Measurements from ENCODE around the gene ATP6V1G3.

ATP6V1G3 gene

DNA sequence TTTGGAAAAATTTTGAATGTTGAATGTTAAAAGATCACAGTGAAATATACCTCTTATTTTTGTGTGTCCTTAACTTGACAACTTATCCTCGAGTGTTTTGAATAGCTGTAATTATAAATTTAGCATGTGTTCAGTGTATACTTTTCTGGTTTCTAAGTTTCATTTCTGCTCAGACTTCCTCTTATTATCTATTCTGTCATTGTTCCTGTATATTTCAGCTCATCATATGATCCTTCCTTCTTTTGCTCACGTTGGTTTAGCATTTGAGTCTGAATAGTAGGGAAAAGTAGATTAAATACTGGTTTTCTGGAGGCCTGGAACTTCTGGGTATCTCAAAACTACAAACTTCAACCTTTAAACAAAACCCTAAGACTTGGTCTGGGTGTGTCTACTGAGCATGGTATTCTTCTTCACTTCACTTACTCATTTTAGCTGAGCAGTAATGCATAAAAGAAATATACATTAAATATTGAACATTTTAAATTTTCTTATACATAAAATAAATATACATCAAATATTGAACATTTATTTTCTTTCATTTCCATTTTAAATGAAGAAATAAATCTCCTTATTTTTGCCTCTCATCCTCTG, 3.3 kb upstream of the ATP6V1G3 start:
- no peak for DNase-seq (ENCODE audit: low read depth)
- TF ChIP-seq, protein P1, sequence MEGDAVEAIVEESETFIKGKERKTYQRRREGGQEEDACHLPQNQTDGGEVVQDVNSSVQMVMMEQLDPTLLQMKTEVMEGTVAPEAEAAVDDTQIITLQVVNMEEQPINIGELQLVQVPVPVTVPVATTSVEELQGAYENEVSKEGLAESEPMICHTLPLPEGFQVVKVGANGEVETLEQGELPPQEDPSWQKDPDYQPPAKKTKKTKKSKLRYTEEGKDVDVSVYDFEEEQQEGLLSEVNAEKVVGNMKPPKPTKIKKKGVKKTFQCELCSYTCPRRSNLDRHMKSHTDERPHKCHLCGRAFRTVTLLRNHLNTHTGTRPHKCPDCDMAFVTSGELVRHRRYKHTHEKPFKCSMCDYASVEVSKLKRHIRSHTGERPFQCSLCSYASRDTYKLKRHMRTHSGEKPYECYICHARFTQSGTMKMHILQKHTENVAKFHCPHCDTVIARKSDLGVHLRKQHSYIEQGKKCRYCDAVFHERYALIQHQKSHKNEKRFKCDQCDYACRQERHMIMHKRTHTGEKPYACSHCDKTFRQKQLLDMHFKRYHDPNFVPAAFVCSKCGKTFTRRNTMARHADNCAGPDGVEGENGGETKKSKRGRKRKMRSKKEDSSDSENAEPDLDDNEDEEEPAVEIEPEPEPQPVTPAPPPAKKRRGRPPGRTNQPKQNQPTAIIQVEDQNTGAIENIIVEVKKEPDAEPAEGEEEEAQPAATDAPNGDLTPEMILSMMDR (conservative IDR thresholded peaks at IDR 0.05; ENCODE audit: low read length): no peak
- H3K4me3 ChIP-seq (ENCODE audit: low read length): no peak overlapping the region

DNA sequence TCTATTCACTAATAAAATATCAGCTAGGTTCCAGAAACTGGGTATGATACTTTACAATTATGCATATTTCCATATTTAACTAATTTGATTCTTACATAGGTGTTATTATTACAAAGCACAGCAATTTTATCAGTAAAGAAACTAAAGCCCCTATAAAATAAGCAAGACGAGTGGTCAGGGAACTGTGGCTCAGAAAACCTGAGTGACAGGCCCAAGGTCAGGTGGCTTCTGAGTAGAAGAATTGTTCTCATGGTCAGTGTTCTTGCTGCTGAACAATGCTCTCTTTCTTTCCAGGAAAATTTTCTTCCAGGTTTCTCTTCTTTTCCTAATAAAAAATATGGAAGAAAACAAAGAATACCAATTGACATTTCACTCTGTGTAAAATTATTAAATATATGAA, 2.2 kb upstream of the ATP6V1G3 start:
- TF ChIP-seq, protein P1 (conservative IDR thresholded peaks at IDR 0.05; ENCODE audit: low read length): no peak
- no peak for DNase-seq (ENCODE audit: low read depth)
- no peak overlapping the region for H3K4me3 ChIP-seq (ENCODE audit: low read length)

DNA sequence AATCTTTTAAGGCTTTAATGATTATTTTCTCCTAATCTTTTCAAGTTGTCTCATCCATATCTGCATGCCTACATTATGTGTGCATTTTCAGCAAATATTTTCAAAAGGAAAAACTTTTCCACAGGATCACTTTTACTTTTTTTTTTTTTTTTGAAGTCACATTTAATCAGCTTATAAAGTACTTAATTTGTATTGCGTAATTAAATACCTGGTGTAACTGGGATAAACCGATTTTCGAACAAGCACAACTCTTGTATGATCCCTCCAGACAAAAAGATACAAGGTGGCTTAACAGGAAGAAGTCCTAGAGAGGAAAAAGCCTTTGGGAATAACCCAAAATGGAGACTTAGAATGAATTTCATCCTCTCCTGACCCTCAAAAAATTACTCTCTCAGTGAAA, 1.3 kb upstream of the ATP6V1G3 start:
- H3K4me3 ChIP-seq (ENCODE audit: low read length): no peak overlapping the region
- DNase-seq (ENCODE audit: low read depth): no peak
- TF ChIP-seq, protein P1 (conservative IDR thresholded peaks at IDR 0.05; ENCODE audit: low read length): no peak

DNA sequence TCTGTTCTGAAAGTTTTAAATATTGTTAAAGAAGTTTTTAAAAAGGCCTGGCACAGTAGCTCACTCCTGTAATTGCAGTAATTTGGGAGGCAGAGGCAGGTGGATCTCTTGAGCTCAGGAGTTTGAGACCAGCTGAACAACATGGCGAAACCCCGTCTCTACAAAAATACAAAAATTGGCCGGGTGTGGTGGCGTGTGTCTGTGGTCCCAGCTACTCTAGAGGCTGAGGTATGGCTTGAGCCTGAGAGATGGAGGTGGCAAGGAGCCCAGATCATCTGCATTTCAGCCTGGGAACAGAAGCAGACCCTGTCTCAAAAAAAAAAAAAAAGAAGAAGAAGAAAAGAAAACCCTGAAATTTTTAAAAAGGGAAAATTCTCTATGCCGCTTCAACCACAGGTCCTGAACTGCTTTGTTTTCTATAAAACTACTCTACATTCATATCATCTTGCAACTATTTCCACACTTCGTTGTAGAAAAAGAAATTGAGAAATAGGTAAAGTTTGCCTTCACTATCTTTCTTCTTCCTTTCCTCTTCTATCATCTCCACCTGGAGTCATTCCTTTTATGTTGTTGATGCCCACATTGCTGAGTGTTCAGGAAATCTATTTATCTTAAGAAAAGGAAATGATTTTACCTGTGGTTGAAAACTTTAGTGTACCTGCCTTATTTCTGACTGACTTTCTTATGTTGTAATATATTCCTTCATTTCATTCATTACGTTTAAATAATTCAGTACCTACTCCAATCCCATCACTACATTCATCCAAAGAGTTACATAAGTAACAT, 1.7 kb downstream of the ATP6V1G3 start:
- H3K4me3 ChIP-seq (ENCODE audit: low read length): no peak overlapping the region
- no peak for DNase-seq (ENCODE audit: low read depth)
- TF ChIP-seq, protein P1 (conservative IDR thresholded peaks at IDR 0.05; ENCODE audit: low read length): no peak

DNA sequence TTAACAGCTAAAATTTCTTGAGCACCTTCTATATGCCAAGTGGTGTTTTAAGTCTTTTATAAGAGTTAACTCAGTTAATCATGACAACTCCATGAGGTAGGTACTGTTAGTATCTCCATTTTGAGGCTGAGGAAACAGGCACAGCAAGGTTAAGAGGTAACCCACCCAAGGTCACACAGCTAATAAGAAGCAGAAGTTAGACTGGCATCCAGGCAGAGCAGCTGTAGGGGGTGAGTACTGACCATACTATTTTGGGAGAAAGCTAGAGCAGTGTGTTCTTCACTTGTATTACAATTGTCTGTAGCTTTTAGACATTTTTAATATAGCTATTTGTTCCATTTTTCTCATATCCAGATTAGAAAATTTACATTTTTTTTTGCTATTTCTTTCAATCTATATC, 4.8 kb downstream of the ATP6V1G3 start:
- H3K4me3 ChIP-seq (ENCODE audit: low read length): no peak overlapping the region
- TF ChIP-seq, protein P1 (conservative IDR thresholded peaks at IDR 0.05; ENCODE audit: low read length): no peak
- no peak for DNase-seq (ENCODE audit: low read depth)

DNA sequence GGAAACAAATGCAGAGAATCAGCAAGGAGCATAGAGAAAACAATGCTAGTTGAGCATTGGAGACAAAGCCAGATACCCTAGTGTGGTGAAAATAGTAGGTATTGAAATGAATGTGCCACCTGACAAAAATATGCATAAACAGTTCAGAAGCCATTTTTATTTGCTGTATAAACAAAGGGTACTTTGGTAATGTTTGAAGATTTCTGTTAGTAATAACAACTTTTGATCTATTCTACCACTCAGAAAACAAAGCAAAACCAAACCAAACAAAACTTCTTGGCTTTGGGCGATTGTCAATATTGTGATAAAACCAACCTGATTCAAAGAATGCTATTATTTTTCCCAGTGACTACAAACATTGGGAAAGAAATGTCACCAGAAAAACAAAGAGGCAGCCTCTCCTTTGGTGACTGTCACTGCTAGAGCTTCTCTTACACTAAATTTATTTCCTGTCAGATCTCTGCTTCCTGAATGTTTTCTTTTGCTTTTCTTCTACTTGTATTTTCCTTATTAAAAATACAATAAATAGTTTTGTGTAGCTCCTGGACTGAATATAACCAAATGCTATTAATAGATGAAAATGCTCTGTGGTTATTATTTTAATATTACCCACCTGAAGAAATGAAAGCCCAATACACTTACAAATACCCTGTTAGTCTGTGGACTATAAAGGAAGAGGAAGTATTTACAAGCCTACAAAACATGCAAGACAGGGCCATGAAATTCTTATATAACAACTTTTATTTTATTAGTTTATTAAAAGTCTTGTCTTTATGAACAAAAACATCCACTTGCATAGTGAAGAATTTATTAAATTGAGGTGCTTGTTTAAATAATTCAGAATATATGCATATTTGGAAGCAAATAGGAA, 5.7 kb downstream of the ATP6V1G3 start:
- TF ChIP-seq, protein P1 (conservative IDR thresholded peaks at IDR 0.05; ENCODE audit: low read length): no peak
- DNase-seq (ENCODE audit: low read depth): no peak
- H3K4me3 ChIP-seq (ENCODE audit: low read length): no peak overlapping the region
